HuH-7.5 (cell line): ENCODE results near the gene SPINDOC.
"Not testable (repeated sequence)": the region's sequence is repeated elsewhere in the genome, so short reads cannot be mapped to it uniquely, and the experiment has no call there.

Experiments
- DNase-seq: peaks from one replicate; pipeline ENCODE4 v3.0.0; 2011; ENCODE audit warnings: low spot score

SPINDOC gene, protein sequence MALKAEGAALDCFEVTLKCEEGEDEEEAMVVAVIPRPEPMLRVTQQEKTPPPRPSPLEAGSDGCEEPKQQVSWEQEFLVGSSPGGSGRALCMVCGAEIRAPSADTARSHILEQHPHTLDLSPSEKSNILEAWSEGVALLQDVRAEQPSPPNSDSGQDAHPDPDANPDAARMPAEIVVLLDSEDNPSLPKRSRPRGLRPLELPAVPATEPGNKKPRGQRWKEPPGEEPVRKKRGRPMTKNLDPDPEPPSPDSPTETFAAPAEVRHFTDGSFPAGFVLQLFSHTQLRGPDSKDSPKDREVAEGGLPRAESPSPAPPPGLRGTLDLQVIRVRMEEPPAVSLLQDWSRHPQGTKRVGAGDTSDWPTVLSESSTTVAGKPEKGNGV

DNA sequence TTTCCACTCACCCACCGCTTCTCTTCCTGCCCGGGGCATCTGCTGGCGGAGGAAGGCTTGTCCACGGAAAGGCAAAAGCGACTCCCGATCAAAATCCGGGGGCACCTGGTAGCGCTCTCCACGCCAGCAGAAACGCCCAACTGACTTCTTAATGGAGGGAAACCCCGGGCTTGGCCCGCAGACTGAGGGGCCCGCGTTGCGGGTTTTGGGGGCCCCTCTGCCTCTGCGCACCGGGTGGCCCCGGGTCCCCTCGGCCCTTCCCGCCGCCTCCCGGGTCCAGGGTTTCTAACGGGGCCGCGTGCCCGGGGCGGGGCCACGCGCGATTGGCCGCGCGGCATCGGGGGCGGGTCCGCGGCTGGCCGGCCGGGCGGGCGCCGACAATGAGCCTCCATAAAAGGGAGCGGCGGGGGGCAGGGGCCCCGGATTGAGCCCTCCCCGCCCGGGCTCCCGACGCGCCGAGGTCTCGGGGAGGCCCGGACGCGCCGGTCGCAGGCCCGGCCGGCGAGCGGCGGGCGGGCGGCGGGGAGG is at the start of gene SPINDOC:
Gene SPINDOC, plus strand, starts transcription at position 422 of the 528 bp plus-strand sequence. CDS start 231 bp downstream, outside the sequence.
- DNase-seq = peak; percentile 89

DNA sequence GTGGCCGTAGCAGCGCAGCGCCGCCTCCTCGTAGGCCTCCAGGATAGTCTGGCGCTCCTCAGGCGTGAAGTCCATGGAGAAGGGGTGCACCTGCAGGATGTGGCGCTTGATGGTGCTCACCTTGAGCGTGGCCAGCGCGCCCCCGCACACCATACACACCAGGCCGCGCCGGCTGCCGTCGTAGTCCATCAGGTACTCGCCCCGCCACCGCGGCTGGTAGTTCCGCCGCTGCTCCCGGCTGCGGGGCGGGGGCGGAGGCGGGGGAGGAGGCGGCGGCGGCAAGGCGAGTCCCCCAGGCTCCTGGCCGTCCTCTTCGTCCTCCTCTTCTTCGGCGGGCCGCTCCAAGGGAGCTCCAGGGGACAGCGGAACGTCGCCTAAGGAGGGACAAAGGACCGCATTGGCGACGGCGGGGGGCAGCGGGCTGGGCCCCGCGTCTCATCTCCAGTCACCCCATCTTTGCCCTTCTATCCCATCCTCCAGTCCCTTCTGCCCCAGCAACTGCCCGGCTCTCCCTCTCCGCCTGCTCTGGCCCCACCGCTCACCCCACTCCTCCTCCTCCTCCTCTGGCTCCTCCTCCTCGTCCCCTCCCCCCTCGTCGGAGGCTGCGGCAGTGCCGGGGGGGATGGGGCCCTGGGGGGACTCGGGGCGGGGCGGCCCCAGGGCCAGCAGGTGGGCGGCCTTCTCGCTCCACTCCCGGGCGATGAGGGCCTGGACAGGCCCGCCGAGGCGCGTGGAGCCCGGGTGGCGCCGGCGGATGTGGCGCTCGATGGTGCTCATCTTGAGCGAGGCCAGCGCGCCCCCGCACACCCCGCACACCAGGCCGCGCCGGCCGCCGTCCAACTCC is 49.5 kb upstream of the SPINDOC start:
- no peak for DNase-seq

DNA sequence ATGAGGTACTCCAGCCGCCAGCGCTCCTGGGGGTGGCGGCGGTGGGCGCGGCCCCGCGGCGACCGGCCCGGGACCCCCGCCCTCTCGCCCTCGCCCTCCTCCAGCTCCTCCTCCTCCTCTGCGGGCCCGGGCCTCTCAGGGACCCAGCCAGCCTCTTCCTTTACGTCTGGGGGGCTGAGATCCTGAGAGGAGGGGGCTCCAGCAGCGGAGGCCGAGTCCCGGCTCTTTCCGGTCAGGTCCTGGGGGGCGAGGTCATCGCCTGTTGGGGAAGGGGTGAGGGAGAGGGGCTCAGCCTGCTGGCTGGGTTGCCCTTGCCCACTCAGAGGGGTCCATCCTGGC is 48.9 kb upstream of the SPINDOC start:
- no peak for DNase-seq

DNA sequence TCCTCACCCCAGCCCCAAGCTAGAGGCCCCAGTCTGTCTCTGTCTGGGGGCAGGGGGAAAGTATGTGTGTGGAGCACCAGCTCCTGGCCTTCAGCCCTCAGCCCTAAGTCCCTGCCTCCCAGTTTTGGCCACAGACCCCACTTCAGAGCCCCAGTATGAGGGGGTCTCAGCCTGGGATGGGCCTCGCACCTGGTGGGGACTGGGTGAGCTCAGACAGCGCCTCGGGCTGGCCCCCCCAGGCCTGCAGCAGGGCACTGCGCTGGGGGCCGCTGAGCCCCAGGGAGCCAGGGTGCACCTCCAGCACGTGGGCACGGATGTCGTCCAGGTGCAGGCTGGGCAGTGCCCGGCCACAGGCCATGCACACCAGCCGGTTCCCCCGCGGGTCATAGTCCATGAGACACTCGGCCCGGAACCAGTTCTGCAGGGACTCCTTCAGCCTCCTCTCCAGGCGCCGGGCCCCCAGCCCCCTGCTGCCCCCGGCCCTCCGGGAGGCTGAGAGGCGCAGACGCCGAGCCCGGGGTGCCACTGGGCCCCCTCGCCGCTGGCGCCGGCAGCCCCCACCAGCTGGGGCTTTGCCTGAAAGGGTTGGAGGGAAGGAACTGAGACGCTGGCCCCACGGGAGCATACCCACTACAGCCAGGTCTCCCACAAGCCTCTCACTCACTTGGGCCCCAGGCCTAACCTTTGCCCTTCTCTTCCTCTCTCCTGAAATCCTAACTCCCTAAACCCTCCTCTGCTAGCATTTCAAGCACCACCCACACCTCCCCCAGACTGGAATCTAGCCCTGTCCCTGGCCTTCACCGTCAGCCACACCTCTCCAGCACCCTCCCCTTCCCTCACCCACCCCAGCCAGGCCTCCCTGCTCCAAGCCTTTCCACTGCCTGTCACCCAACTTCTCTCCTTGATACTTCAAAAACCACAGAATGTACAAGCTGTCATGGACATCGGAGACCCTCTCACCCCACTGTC is 48.3 kb upstream of the SPINDOC start:
- DNase-seq = peak; percentile 79

DNA sequence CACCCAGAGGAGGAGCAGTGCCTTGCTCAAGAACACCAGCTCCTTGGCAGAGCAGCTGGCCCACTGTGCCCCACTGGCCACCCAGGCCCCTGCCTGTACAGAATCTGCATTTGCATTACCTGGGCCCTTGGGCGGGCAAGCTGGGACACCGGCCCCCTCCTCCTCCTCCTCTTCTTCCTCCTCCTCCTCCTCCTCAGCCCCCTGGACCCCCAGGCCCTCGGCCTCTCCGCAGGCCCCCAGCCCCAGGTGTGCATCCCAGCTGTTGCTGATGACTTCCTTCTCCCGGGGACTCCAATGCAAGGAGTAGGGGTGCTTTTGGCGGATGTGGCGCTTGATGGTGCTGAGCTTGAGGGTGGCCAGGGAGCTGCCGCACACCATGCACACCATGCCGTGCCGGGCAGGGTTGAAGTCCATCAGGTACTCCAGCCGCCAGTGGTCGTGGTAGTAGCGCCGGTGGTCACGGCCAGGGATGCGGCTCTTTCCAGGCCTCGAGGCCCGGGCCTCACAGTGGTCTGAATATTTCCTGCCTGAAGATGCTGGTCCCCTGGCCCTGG is 47.5 kb upstream of the SPINDOC start:
- DNase-seq = no peak

DNA sequence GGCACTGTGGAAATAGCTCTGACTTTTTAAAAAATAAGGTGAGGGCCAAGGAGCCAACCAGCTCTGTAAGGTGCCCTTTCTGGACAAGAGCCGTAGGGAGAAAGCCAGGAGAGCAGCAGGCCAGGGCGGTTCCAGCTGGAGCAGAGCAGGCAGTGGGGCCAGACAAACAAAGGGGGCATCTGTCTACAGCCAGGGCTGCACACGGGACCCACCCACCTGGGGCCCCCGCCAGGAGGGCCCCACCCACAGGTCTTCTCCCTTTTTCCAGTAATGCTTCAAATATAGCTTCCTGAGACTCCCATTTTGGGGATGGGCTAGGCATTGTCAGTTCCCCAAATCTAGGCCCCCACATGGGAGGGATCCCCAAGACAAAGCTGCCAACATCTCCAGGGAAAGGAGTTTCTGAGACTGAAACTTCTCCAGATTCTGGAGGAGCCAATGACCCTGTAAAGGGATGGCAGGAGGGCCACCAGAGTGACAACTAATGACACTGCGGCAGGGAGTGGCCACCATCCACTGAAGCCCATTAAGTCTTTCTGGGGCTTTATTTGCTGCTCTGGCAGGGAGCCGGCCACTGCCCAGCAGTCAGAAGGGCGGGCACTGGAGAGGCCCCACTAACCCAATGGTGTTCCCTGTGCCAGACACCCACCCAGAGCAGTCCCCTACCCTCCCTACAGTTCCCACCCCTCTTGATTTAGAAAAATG is 46.6 kb upstream of the SPINDOC start:
- no peak for DNase-seq

DNA sequence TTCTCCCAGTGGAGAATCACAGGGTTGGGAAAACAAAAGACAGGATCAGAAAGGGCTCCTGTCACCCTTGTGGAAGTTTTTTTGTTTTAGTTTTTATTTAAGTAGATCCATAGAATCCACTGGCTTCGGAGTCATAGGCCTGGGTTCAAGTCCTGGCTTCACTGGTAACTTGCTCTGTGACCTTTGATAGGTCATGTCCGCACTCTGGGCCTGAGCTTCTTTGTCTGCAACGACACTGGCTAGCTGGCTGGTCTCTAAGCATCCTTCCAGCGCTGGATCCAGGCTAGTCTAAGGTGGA is 46.0 kb upstream of the SPINDOC start:
- DNase-seq = peak; percentile 75

DNA sequence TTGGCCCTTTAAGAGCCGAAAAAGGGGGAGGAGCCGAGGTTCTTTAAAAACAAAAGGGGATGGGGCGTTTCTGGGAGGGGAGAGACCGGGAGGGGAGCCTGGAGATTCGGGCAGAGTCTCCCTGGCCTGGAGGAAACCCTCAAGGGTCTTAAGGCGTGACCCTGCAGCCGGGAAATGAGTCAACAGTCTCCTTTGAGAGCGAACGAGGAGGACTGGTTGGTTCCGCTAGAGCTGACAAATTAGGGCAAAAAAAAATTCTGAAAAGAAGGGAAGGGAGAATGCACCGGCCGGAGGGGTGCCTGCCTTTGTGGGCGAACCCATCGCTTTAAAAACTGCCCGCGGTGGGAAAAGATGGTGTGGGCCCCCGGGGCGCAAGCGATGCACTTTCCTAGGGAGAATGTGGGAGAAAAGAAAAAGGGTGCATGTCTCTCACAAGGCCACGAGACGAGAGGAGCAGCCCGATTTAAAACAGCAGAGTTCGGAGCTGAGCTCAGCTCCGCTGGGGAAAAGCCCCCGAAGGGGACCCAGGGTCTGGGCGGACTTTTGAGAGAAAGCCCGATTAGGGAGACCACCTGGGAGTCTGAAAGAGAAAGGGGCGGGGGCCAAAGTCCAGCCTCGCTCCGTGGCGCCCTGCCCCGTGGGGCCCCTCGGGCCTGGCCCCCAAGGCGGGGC is 45.6 kb upstream of the SPINDOC start:
- no peak for DNase-seq

DNA sequence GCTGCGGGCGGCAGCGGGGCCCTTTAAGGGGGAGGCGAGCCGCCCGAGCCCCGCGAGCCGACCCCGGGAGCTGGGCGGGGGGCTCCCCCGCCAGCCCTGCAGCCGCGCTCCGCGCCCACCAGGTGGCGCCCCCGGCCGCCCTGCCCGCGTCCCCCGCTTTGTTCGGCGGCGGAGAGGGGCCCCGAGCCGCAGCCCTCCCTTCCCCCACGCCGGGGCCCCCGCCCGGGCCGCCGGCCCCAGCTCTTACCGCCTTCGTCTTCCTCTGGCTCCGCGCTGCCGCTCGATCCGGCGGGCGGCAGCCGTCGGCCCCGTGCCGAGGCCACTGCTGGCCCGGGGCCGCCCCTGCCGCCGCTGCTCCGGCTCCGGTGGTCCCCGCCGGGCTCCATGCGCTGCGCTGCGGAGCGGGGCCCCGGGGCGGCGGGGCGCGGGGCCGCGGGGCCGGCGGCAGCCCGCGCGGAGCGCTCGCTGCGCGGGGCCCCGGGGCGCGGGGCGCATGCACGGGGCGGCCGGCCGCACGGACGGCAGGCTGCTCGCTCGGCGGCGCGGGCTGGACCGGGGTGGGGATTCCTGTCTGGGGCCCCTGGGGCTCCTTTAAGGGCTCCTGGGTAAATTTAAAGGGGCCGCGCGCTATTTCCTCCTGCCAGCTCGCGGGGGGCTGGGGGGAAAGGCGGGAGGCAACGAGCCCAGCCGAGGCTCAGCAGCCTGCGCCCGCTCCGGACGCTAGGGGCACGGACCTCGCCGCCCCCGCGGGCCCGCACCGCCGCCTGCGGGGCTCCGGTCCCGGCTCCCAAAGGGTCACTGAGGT is 44.8 kb upstream of the SPINDOC start, which contains the start of gene ZFTA:
Gene ZFTA, minus strand, starts transcription at position 539 of the 805 bp plus-strand sequence. Its CDS starts 153 bp downstream, at position 386.
- DNase-seq = peak; percentile 81

DNA sequence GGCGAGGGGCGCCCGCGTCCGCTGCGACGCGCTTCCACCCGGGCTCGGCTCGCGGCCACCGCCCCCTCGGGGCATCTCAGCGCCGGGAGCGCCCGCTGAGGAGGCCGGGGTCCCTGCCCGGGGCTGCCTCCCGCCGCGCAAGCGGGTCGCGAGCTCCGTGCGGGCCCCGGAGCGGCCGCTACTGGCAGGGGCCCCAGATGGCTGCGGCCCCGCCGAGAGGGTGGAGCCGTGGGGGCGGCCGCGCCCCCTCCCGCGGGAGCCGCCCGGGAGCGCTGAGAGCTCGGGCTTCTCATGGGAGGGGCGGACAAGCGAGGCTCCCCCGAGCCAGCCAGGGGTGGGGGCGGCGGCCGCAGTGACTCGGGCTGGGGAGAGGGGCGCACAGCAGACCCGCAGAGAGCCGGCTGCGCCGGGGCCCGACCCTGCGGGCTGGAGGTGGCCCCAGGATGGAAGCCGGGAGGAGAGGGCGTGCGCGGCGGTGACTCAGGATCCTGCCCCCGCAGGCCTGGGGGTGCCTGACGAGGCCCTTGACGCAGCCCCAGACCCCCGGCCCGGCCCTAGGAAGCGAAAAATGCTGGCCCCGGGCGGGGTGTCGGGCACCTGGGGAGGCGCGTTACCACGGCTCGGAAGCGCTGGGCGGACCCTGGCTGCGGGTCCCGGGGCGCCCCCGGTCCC is 44.1 kb upstream of the SPINDOC start:
- DNase-seq = peak; percentile 43

DNA sequence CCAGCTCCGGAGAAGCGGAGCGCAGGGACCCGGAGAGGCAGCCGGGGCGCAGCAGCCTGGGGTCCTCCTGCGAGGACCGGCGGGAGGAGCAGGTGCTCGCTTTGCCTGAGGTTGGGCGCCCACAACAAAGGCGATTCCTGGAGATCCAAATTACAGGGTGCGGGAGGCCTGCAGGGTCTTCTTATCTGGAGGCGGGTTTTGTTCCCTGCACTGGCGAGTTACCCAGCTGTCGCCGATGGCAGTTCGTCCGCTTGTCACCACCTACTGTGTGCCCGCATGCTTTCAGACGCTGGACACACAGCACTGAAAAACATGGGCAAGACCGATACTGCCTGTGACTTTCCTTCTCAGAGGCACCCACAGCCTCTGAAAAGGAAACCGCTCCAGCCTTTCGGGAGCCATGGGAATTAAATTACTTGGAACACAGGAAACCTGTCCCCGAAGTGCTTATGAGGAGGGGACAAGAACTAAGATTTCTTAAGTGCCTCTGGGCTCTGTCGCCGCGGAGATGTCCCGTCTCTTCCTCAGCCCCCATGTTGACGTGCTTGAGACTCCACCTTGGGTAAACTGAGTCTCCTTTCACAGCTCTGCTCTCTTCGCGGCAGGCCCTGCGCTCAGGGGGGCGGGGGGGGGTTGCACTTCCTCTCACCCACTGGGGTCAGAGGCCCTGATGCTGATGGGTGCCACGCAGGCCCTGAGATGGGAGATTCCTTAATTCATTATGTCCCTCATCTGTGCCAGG is 43.4 kb upstream of the SPINDOC start:
- no peak for DNase-seq

DNA sequence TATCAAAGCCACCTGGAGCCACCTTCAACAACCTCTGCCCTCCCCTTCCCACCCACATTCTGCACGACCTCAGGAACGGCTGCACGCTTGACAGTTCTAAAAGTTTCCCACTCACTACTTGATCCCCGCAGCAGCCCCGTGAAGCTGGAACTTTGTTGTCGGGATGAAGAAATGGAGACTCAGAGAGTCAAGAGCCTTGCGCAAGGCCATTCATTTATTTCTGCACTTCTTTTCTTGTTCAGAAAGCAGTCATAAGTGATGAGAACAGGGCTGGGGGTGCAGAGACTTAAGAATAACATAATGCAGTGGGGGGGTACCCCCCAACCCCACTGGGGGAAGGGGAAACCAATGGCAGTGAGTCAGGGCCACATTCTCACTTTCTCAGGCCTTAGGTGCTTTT is 42.5 kb upstream of the SPINDOC start:
- no peak for DNase-seq

DNA sequence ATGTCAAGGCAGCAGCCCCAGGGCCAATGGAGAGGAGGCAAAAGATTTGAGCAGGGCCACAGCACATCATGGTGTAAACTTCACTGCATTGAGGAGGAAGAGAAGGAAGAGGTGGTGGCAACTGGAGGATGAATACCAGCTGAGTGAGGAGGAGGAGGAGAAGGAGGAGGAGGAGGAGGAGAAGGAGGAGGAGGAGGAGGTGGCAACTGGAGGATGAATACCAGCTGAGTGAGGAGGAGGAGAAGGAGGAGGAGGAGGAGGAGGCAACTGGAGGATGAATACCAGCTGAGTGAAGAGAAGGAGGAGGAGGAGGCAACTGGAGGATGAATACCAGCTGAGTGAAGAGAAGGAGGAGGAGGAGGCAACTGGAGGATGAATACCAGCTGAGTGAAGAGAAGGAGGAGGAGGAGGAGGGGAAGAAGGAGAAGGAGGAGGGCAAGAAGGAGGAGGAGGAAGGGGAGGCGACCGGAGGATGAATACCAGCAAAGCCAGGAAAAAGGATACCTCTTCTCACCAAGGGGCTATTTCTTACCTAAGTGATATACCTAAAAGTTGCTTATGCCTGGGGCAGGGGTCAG is 41.4 kb upstream of the SPINDOC start:
- DNase-seq = not testable (repeated sequence)

DNA sequence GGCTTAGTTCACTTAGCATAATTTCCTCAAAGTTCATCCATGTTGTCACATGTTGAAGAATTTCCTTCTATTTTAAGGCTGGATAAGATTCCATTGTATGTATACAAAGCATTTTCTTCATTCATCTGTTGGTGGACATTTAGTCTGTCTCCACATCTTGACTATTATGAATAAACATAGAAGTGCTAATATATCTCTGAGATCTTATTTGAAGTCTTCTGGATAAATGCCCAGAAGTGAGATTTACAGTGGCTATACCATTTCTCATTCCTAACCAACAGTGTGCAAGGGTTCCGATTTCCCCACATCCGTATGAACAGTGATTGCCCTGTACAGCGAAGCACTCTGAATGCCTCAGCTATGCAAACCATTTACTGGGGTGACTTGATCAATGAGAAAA is 38.1 kb upstream of the SPINDOC start:
- no peak for DNase-seq

DNA sequence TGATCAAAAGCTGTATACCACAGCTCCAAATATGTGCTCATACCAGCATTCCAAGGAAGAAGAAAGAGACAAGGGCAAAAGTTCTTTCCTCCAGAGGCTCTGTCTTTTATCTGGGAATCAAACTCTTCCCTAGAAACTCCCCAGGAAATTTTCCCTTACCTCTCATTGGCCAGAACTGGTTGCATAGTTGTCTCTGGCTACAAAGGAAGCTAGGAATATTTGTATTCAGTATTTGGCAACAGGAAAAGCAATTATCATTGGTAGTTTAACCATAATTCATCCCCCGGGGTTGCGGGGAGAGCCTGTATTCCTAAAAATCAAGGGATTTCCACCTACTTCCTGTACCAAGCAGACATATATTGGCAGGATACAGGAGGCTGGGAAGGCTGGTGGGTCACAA is 34.2 kb upstream of the SPINDOC start:
- no peak for DNase-seq

DNA sequence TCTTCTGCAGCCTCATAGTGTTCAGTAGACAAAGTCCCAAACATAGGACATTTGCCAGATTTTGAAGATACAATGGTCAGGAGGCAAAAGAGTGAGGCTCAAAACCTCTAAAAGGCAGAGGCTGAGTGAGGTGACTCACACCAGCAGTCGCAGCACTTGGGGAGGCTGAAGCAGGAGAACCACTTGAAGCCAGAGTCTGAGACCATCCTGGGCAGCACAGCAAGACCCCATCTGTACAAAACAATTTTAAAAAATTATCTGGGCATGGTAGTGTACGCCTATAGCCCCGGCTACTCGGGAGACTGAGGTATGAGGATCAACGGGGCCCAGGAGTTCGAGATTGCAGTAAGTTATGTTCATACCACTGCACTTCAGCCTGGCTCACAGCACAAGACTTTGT is 30.5 kb upstream of the SPINDOC start:
- no peak for DNase-seq

DNA sequence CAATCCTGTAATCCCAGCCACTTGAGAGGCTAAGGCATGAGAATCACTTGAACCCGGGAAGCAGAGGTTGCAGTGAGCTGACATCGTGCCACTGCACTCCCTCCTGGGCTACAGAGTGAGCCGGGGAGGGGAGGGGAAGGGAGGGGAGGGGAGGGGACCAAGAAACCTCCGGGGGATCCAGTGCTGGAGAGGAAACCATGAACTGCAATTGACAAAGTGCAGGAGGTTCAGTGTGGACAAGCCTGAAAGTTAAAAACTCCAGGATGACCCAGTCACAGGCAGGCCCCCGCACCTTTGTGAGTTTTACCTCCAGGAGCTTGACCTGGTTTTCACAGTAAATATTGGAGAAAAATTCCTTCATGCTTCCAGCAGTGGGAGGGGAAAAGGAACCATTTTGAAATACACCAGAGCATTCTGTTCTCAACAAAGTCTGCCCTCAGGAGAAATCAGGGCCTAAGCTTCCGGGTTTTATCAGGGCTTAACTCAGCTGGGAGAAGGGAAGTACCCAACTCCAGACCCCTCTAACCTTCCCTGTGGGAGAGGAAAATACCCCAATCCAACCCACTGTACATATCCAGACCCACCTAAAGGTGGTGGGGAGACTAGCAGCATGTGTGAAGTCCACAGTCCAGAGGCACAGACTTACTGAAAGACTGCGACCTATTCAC is 29.2 kb upstream of the SPINDOC start:
- no peak for DNase-seq
